Fibroblast of skin of left biceps (primary cell): ENCODE measurements around the gene CTNNA2.
A peak's percentile ranks its signal among the peaks of the same experiment; 100 is the strongest.

Experiments
- DNase-seq, 2 experiments: peaks; one replicate each; pipeline ENCODE4 v3.0.0-alpha.2; 2013; ENCODE audit warnings: low read depth in 2 of 2

The CTNNA2 gene

DNA sequence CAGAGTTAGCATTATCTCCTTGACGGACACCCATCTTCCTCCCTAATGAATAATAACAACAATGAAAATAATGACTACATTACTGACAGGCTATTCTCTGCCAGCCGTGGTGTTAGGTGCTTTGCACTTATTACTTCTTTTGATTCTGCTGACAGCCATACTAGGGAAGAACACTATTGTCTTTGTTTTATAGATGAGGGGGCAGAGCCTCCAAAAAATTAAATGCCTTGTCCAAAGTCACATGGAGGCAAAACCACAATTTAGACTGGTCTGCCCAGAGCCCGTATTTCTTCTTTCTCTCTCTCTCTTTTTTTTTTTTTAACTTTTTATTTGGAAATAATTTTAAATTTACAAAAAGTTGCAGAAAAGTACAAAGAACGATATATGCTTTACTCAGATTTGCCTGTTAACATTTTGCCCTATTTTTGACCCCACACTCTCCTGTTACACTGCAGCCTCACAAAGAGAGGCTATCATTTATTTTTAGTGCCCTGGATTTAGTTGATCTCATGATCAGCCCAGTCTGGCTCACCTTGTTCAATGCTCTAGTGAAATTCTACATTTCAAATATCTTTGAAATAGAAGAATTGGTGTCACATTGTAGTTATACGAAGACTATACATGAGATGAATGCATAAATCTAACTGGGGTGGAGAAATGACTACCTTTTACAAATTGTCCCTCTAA lies 422.3 kb downstream of the CTNNA2 start:
- DNase-seq = no peak

DNA sequence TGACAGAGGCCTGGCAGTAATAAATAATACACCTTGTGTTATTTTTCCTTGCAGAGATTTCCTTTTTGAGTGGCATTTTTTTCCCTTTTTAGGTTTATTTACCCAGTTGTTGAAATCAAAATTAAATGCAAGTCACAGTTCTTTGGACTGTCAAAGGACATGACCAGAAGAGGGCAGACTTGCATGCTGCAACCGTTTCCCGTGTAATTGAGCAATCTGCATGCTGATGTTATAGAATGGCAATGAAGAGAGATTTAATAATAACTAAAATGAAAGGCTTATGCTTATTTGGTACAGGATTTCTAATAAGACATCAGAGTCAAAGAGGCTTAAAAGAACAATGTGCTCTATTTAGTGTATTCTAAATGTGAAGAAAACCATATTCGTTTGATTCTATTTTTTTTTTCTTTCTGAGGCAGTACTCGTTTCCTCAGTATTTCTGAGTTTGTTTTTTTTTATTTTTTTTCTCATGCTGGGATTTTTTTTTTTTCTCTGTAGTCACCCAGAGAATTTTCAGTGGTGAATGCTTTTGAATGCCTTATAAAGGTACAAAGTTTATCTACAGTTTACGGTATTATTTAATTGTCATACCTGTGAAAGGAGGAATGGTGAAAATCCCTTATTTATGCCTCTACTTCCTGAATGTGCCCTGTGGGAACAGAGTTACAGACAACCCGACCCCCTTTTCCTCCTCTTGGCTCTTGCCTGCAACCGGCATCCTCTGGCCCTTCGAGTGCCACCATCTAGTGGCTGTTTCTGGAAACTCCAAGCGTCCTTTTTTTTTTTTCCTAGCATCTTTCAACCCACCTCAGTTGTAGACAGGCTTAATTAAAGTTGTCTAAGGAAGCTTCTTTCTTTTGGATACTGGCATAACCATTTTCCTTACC lies 423.2 kb downstream of the CTNNA2 start:
- peak; percentile 35 to 36 for DNase-seq

DNA sequence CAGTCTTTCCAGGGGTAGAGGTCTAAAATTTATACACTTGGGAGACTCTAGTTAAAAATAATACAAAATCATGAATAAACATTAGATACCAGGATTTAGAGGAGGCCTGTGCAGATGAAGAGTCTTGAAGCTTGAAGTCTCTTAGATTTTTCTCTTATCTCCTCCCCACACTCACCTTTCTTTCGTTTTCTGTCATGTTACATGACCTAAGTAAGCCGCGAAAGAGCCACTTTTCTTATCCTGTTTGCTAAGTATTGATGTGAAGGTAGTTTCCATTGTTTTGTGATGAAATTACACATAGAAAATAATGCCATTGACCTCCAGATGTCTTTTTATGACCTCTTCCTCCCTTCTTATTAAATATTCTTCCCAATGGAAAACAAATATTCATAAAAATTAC lies 423.9 kb downstream of the CTNNA2 start:
- no peak for DNase-seq

DNA sequence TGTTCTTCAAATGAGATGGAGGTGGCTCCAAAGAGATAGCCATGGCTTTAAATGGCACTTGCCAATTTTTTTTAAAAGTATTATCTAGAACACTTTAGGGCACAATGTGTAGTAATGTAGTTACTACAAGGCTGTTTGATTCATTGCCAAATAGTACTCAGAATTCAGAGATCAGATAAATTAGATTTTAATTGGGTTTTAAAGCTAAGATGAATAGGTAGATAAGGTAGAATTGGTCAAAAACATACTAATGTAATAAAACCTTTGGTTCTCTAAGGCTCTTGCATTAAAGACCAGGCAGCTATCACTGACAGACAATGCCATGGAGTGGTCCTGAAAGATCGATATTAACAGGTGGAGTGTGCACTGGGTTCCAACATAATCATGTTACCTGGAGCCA lies 425.8 kb downstream of the CTNNA2 start:
- DNase-seq = no peak

DNA sequence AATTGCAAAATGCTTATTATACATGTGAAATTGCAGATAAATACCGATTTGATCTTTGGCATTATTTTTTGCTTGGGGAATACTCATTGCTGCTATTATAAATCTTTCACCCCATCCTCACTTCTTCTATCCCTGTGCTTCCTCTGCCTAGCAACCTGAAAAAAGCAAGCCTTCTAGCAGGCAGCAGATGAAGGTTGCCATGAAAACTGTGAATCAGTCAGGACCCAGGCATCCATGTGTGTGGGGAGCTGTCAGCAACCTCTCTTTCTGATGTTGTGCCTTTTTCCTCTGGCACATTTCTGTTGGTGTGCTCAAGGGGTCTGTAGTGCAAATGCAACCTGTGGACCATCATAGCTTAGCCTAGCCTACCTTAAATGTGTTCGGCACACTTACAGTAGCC lies 427.5 kb downstream of the CTNNA2 start:
- DNase-seq = no peak

DNA sequence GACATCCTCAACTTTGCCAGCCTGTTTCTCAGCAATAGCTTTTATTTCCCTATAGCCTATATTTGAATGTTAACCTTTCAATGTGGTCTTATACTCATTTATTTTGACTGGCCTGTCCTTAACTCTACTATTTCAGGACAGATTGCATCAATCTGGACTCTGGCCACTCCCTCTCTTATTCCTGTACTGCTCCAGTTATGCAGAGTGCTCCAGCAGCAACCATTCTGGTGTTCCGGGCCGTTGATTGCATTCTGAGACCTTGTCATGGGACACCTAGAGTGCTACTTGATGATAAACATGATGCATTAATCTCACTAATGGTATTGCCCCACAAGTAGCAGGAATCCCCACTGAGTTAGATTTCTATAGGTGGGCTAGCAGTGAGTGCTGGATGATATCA lies 428.3 kb downstream of the CTNNA2 start:
- no peak for DNase-seq

DNA sequence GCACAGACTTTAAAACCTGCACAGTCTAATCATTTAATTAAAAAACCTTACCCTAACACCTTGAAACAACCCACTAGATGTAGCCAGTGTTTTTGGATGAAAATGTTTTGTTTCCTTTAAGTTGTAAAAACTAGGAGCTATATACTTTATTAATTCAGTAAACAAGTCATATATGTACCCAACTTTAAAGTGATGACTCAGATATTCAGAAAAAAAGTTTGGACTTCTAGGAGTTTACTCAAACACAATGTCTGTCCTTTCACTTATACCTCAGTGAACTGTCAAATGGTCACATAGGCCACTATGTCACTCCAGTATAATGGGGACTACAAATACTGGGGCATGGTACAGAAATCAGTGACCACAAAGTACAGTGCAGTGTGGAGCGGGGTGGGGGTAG lies 431.4 kb downstream of the CTNNA2 start:
- no peak for DNase-seq

DNA sequence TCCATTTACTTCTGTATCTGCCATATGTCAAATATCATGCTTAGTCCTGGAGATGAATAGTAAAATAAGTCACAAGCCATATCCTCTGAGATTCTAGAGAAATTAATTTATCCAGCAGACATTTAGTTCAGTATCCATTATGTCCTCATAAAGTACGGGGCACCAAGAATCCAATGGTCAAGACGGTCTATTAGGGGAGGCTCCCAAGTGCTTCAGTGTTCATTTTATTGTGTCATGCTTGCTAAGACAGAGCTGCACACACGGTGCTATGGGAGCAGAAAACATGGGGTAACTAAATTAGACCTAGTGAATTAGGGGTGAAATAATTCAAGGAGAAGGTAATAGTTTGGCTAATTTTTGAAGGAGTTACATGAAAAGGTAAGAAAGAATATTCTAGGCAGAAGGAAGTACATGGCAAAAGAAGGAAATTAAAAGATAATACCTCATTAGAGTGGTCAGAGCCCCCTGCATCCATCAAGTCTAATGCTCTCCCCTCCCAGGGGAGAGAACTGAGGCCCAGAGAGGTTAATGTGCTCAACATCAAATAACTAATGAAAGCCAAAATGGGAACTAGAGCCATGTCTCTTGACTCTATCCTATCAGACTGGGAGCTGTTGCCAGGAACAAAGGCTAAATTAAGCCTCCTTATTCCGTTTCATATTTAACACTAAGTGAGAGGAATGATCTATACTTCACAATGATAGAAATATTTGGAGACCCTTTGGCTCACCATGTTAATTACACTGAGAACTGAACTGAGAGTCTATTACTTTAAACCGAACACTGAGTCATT lies 433.0 kb downstream of the CTNNA2 start:
- DNase-seq = no peak

DNA sequence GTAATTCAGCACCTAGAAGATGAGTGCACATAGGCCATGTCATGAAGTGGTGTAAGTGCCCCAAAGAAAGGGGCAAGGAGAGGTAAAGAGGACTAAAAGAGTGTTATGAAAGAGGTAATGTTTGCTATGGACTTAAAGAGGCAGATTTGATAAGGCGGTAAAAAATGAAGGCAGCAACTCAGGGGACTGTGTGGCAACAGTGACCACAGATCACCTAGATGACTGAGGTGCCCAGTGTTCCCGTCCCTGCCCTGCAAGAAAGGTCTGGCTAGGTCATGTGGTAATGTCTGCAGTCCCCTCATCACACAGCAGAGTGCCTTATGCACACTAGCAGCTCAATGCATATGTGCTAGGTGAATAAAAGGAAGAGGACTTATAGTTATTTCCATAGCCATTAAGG lies 434.9 kb downstream of the CTNNA2 start:
- DNase-seq = no peak

DNA sequence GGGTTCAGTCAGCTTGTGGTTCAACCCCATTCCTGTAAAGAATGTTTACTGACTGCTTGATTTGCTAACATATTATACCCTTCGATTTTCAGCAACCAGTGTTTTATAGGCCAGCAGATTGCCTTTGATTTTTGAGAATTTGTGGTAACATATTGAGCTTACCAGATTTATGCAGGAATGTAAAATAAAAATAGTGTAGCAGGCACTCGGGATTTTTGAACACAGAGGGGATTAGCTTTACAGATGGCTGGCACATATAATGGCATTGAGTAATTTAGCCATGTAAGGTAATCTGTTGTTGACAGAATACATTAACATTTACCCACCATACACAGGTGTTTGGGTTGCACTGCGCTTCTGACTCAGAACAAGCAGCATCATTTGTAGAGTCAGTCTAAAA lies 437.7 kb downstream of the CTNNA2 start:
- no peak for DNase-seq

DNA sequence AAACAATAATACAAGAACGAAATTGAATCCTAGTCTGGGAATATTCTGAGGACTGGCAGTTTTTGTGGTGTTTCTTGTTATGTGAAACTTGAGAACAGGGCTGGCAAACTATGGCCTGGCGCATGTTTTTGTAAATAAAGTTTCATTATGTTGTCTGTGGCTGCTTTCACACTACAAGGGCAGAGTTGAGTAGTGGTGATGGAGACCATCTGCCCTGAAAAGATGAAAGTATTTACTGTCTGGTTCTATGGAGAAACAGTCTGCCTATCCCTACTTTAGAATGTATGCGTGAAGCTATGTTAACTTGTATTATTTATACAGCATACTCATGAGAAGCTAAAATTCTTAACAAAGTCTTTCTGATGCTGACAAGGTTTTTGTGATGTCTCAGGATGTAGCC lies 439.8 kb downstream of the CTNNA2 start:
- DNase-seq = no peak

DNA sequence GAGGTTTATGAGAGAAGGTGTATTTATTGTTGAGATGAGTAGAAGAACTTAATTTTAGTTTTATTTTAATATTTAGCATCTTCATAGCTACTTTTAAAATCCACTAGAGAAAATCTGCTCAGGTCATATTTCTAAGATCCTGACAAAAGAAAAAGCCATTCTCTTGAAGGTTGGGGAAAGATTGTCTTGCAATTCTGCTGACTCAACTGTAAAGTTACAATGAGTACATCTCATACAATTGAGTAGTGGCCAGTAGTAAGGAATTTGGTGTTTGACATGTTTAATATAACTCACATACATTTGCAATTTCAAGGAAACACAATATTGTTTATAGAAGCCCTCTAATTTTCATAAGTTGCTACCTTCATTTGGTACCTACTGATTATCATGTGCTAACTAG lies 447.2 kb downstream of the CTNNA2 start:
- no peak for DNase-seq

DNA sequence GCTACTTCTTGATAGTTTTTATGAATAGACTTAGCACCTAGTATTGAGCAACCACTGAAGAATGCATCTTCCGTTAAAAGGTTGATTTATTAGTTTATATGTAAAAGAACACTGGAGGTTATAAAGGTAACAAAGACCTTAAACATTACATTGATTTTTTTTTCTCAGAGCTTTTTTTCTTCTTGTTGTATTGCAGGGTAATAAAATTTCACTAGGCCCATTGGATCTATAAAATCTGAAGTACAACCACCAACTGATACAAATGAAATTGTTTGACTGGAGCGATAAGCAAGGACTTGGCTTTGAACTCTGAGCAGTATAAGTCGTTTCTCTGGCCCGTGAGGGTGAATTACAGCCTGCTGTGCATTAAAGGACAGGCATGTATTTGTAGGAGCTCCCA lies 447.7 kb downstream of the CTNNA2 start:
- DNase-seq = no peak

DNA sequence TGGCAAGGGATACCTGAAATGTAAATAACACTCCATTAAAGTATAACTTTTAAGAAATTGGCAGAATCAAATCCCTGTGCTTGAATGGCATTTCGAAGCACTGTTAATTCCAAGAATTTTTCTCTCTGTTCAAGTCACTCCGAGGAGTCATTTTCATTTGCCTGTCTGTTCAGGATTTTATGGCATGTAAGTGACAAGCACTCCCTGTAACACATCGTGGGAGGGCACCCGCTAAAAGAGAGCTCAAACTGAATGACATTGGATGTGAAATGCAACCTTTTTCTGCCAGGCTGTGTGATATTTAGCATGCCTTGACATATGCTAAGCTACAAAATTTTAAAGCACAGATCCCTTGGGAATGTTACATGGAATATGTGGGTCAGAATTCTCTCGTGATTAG lies 452.1 kb downstream of the CTNNA2 start:
- DNase-seq = no peak

DNA sequence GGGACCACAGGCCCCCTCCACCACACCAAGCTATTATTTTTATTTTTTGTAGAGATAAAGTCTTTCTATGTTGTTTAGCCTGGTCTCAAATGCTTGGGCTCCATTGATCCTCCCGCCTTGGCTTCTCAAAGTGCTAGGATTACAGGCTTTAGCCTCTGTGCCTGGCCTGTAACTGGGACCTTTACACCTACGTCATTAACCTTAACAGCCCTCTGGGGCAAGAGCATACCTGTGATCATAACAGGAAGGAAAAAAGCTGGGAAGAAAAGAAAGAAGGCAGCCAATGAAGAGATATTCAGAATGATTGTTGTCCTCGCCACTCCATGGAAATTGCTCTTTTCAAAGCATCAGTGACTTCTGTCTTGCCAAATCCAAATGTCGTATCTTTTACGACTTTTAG lies 453.5 kb downstream of the CTNNA2 start:
- no peak for DNase-seq

DNA sequence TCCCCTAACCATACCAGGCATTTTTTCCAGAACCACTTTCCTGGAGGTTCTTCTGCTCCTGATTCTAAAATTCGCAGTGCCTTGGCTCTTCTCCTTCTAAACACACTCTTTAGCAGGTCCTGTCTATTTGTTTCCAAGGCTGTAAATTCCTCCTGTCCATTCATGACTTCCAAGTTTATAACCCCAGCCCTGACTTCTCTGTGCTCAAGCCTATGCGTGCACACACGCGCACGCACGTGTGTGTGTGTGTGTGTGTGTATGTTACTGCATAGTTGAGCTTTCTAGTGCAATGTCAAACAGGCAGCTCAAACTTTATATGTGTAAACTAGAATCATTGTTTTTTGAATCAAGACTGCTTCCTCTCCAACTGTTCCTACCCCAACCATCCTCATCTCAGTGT lies 454.0 kb downstream of the CTNNA2 start:
- no peak for DNase-seq

DNA sequence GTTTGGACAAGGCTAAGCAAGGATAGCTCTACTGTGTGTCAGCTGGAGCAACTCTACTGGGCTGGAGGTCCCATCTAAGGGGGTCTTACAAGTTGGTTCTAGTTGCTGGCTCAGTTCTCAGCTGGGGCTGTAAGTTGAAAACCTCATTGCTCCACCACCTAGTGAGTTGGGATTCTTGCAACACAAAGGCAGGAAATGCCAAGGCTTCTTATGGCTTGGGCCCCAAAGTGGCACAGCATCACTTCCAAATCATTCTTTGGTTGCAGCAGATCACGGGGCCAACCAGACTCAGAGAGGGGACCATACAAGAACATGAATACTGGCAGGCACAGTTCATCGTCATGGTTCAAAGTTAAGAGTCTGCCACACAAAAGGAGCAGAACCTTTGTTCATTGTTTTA lies 459.0 kb downstream of the CTNNA2 start:
- no peak for DNase-seq

DNA sequence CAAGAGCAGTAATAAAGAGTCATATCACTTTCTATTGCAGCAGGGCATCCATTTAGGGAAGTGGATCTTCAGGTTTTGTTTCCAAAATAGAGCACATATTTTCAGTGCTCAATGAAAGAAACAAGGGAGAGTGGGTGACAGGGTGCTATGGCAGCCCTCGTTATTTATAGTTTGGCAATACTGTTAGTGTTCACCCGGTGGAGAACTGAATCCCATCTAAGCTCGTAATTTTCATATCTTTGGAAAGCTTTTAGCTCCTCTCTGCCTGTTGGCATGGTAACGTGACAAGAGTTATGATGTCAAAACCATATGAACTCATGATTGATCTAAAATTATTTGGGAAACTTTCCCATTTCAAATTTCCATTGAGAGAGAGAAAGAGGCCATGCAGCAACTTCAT lies 459.8 kb downstream of the CTNNA2 start:
- no peak for DNase-seq

DNA sequence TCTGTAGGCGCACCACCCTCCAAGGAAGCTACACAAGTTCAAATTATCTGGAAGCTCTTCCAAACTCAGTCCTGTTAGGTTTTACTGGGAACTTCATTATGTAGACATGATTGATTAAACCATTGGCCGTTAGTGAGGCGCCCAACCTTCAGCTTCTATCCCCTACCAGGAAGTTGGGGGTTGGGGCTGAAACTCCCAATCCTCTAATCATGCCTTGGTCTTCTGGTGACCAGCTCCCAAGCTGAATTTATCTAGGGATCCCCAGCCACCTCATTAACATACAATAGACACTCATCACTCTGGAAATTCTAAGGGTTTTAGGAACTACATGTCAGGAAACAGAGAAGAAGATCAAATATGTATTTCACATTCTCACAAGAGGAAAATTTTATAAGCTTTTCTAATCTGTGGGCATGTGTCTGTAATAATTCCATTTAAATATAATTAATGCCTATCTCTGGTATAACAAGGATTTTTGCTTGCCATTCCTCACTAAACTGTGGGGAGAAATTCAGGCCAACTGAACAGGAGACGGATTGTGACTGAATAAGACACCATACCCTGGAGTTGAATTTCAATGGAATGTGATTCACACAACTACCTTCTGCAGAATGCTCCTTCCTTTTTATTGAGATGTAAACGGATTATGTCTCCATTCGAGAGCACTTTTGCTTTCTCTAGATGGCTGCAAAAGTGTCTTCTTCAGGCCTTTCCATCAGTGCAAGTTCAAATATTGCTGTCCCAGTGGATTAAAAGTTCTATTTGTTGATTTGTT lies 463.1 kb downstream of the CTNNA2 start:
- no peak for DNase-seq

DNA sequence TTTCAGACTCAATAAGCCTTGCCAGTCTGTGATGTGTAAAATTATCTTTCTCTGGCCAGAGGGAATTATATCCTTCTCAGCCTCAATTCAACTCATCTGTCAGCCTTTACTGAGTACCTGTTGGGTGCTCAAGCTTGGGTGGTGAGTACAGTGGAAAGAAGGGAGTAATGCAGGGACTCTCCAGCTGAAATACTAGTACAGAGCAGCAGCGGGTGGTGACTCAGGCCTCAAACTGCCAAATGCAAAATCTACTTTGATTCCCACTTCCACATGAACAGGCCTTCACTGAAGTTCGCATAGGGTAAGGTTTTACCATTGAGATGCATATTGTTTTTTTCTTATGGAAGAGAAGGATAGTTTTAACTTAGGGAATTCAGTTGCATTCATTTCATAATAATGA lies 464.9 kb downstream of the CTNNA2 start:
- DNase-seq = no peak

DNA sequence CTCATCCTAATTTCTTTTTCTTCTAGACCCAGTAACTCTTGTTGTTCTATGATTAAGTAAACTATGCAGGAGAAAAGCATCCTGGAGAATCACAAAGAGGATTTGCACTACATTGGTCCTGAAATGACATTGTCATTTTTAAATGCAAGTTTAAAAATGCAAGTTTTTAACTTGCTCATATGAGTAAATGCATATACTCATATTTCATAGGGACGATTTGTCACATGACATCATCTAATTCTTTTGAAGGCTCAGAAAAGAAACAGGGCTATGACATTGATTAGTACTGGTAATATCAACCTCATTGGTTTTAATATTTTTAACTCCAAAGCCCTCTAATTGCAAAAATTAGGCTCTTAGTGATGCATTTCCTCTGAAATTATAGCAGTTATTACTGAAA lies 467.3 kb downstream of the CTNNA2 start:
- DNase-seq = no peak

DNA sequence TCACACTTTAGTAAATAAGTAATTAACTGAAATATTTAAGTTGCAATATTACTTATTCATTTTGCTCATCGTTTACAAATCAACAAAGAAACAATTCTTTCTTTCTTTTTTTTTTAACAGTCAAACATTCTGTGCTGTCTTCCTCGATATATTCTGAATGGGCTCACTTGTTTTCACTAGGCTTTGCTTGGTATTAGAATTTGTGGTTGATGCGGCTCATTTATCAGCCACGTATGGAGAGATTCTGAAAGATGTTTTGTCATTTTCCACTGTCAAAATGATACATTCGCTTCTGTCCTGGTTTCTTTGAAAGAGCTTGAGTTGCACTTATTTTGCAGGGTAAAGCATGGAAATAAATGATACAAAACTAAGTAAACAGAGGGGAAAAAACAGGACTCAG lies 468.0 kb downstream of the CTNNA2 start:
- no peak for DNase-seq
